ENCODE measurements around the gene CSDE1. TPM values are rescaled to one million over a fixed set of nuclear protein-coding genes. Genes with fewer than 3 reads are reported as not detected.

The CSDE1 gene
- polyA plus RNA-seq, 1 experiment, result 188 TPM

DNA sequence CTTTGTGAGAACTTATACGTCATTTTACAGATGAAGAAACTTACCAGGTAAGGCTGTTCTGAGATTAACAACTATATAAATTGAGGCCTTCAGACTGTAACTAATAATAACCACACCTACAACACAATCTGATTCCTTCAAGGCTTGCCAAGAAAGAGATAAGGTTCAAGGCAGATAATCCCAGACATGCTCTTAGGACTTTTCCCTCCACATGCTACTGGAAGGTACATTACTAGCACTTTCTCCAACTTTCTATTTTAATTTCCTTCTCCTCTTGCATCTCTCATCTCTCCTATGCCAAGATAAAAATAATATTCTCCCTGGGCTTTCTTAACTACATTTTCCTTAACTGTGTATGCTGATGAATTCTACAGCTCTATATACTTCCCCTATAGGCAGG is 22.3 kb downstream of the CSDE1 start:
- no peak for DNase-seq (ENCODE audit: low read depth)
- POLR2A ChIA-PET, result no interaction called here
- H3K27me3 ChIP-seq (ENCODE audit: control insufficient read depth, insufficient read depth, low read length), result no peaks in the 10 kb centered on the region
- H3K36me3 ChIP-seq (ENCODE audit: control insufficient read depth, insufficient read depth, low read length), result peaks cover 14% of the 10 kb centered on the region
- CTCF ChIA-PET, result no interaction called here
- H3K4me3 ChIP-seq (ENCODE audit: low read depth, low read length), result no peak overlapping the region
- TF ChIP-seq, protein P1, sequence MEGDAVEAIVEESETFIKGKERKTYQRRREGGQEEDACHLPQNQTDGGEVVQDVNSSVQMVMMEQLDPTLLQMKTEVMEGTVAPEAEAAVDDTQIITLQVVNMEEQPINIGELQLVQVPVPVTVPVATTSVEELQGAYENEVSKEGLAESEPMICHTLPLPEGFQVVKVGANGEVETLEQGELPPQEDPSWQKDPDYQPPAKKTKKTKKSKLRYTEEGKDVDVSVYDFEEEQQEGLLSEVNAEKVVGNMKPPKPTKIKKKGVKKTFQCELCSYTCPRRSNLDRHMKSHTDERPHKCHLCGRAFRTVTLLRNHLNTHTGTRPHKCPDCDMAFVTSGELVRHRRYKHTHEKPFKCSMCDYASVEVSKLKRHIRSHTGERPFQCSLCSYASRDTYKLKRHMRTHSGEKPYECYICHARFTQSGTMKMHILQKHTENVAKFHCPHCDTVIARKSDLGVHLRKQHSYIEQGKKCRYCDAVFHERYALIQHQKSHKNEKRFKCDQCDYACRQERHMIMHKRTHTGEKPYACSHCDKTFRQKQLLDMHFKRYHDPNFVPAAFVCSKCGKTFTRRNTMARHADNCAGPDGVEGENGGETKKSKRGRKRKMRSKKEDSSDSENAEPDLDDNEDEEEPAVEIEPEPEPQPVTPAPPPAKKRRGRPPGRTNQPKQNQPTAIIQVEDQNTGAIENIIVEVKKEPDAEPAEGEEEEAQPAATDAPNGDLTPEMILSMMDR (IDR thresholded peaks at IDR 0.05; ENCODE audit: insufficient read depth, low read depth, low read length), result no peak

DNA sequence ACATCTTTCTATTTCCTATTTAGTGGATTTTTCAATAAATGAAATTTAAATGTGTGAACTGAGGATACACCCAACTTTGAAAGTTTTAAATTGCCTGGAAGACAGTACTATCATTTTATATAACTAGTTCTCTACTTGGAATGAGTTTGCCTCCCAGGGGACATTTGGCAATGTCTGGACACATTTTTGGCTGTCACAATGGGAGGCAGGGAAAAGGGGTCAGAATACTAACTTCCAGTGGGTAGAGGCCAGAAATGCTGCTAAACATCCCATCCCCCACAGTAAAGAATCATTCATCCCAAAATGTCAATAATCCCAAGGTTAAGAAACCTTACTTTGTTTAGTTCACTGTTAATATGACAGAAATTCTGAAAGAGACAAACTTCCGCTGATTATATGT is 28.0 kb downstream of the CSDE1 start:
- ChIA-PET CTCF (no interaction called here), POLR2A (no interaction called here)
- TF ChIP-seq, protein P1 (IDR thresholded peaks at IDR 0.05; ENCODE audit: insufficient read depth, low read depth, low read length), result no peak
- Histone ChIP-seq H3K4me3 (ENCODE audit: low read depth, low read length) (no peak overlapping the region), H3K36me3 (ENCODE audit: control insufficient read depth, insufficient read depth, low read length) (peaks cover 13% of the 10 kb centered on the region), H3K27me3 (ENCODE audit: control insufficient read depth, insufficient read depth, low read length) (no peaks in the 10 kb centered on the region)
- no peak for DNase-seq (ENCODE audit: low read depth)

DNA sequence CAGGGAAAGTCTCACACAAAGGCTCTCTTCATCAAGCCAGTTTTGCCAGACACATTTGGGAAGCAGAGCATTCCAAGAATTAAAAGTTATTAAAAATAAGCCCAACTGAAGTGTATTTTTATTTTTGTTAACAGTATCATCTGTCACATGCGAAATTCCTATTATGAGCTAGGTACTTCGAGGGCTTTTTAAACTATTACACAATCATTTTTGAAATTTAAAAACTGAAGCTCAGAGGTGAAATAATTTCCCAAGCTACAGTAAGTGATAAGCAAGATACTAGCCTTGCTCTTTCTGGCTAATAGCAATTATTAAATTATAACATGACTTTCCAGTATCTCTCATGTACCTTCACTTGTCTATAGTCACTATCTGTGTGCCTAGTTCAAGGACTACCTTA is 29.2 kb downstream of the CSDE1 start:
- Histone ChIP-seq H3K27me3 (ENCODE audit: control insufficient read depth, insufficient read depth, low read length) (no peaks in the 10 kb centered on the region), H3K36me3 (ENCODE audit: control insufficient read depth, insufficient read depth, low read length) (peaks cover 10% of the 10 kb centered on the region), H3K4me3 (ENCODE audit: low read depth, low read length) (no peak overlapping the region)
- TF ChIP-seq, protein P1 (IDR thresholded peaks at IDR 0.05; ENCODE audit: insufficient read depth, low read depth, low read length), result no peak
- ChIA-PET CTCF (no interaction called here), POLR2A (no interaction called here)
- DNase-seq (ENCODE audit: low read depth), result no peak

DNA sequence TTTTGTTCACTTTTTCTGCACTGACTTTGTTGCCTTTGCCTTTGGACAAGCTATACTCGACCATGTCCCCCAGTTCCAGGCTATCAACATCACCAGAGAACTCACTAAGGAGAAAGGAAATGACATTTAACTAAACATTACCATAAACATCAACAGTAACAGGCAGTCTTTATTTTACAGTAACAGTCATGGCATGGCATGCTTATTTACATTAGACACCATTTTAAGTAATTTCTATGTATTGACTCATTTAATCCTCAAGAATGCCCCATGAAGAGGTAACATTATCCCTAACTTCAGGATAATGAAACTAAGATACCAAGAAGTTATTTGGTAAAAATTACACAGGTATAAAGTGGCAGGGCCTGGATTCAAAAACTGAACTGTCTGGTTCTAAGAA is 32.6 kb downstream of the CSDE1 start:
- TF ChIP-seq, protein P1 (IDR thresholded peaks at IDR 0.05; ENCODE audit: insufficient read depth, low read depth, low read length), result no peak
- Histone ChIP-seq H3K4me3 (ENCODE audit: low read depth, low read length) (no peak overlapping the region), H3K36me3 (ENCODE audit: control insufficient read depth, insufficient read depth, low read length) (peaks cover 6% of the 10 kb centered on the region), H3K27me3 (ENCODE audit: control insufficient read depth, insufficient read depth, low read length) (no peaks in the 10 kb centered on the region)
- ChIA-PET POLR2A (no interaction called here), CTCF (interaction anchor here (1.0 kb wide), 1 partner anchor 9 kb away, joined by 3 read pairs; the partner anchor contains the start of gene NRAS)
- DNase-seq (ENCODE audit: low read depth), result no peak

DNA sequence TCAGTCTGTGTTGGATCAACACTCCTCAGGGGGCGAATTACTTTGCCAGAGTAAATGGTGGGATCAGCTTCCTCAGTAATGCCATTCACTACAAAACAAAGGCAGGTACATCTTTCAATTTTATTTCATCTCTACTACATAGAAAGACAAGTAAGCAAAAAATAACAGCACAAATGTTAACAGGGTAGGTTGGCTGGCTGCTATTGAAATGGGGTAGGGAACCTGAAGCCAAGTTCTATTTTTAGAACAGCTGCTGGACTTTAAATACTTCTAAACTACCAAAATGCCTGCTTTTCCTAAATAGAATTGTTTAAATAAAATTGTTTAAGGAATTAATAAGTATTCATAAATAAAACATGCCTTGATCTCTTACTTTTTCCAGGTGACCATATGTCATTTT is 33.9 kb downstream of the CSDE1 start:
- Histone ChIP-seq H3K4me3 (ENCODE audit: low read depth, low read length) (no peak overlapping the region), H3K27me3 (ENCODE audit: control insufficient read depth, insufficient read depth, low read length) (no peaks in the 10 kb centered on the region), H3K36me3 (ENCODE audit: control insufficient read depth, insufficient read depth, low read length) (peaks cover 10% of the 10 kb centered on the region)
- DNase-seq (ENCODE audit: low read depth), result no peak
- CTCF ChIA-PET, result no interaction called here
- POLR2A ChIA-PET, result no interaction called here
- TF ChIP-seq, protein P1 (IDR thresholded peaks at IDR 0.05; ENCODE audit: insufficient read depth, low read depth, low read length), result no peak

All from BJ (cell line).